ENCODE results near the gene CHL1. TPM values are rescaled to one million over a fixed set of nuclear protein-coding genes. Genes with fewer than 3 reads are reported as not detected.

CHL1 gene
- total RNA-seq, 1 donor from 2014 or later = 1.4 TPM

- H3K27me3 Mint-ChIP-seq = peaks cover 81% of the 10 kb centered on the region
- H3K4me3 Mint-ChIP-seq = no peak overlapping the region
- H3K9me3 Mint-ChIP-seq = no peaks in the 10 kb centered on the region
- H3K4me1 Mint-ChIP-seq (ENCODE audit: unreplicated experiment) = peaks cover 6% of the 10 kb centered on the region
- DNase-seq (ENCODE audit: extremely low spot score, unreplicated experiment) = no peak
- no peaks in the 10 kb centered on the region for H3K36me3 Mint-ChIP-seq
- no peak overlapping the region for H3K27ac Mint-ChIP-seq
- TF ChIP-seq CTCF (conservative IDR thresholded peaks at IDR 0.05) = no peak
Measured at GRCh38 chr3:200758-201325, 4.3 kb downstream of the CHL1 start.

- Mint-ChIP-seq H3K4me3 (no peak overlapping the region), H3K4me1 (ENCODE audit: unreplicated experiment) (no peaks in the 10 kb centered on the region), H3K9me3 (no peaks in the 10 kb centered on the region), H3K27ac (no peak overlapping the region), H3K36me3 (no peaks in the 10 kb centered on the region), H3K27me3 (peaks cover 57% of the 10 kb centered on the region)
- TF ChIP-seq CTCF (conservative IDR thresholded peaks at IDR 0.05) = no peak
- no peak for DNase-seq (ENCODE audit: extremely low spot score, unreplicated experiment)
Measured at GRCh38 chr3:204102-204501, 7.5 kb downstream of the CHL1 start.

DNA sequence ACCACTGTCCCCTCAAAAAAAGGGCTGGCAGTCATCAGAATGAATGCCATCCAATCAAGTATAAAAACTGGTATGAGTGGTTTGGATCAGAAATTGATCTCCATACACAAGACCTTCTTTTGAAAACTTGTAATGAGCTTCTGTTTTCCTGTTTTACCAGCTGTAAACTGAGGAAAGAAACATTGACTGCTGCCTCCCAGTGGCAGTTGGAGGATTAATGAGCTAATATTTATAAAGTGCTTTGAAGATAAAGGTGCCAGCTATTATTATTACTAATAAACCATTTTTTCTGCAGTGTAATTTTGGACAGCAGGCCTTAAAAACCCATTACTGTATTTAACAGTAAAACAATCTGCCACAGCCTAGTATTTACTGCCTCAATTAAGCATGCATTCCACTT lies 11.4 kb downstream of the CHL1 start:
- Mint-ChIP-seq H3K27ac (no peak overlapping the region), H3K4me3 (no peak overlapping the region), H3K9me3 (no peaks in the 10 kb centered on the region), H3K4me1 (ENCODE audit: unreplicated experiment) (no peaks in the 10 kb centered on the region), H3K27me3 (peaks cover 39% of the 10 kb centered on the region), H3K36me3 (no peaks in the 10 kb centered on the region)
- TF ChIP-seq CTCF (conservative IDR thresholded peaks at IDR 0.05) = no peak
- no peak for DNase-seq (ENCODE audit: extremely low spot score, unreplicated experiment)

GRCh38 chr3:210669-211068 lies 14.1 kb downstream of the CHL1 start:
- TF ChIP-seq CTCF (conservative IDR thresholded peaks at IDR 0.05) = no peak
- no peak overlapping the region for H3K4me3 Mint-ChIP-seq
- no peaks in the 10 kb centered on the region for H3K4me1 Mint-ChIP-seq (ENCODE audit: unreplicated experiment)

GRCh38 chr3:212432-212831 lies 15.9 kb downstream of the CHL1 start:
- TF ChIP-seq CTCF (conservative IDR thresholded peaks at IDR 0.05) = no peak
- no peak overlapping the region for H3K27ac Mint-ChIP-seq
- DNase-seq (ENCODE audit: extremely low spot score, unreplicated experiment) = no peak
- no peaks in the 10 kb centered on the region for H3K9me3 Mint-ChIP-seq
- peaks cover 25% of the 10 kb centered on the region for H3K27me3 Mint-ChIP-seq
- no peak overlapping the region for H3K4me3 Mint-ChIP-seq
- H3K4me1 Mint-ChIP-seq (ENCODE audit: unreplicated experiment) = no peaks in the 10 kb centered on the region
- H3K36me3 Mint-ChIP-seq = no peaks in the 10 kb centered on the region

More at GRCh38 chr3:210669-211068, 14.1 kb downstream of the CHL1 start:
- no peaks in the 10 kb centered on the region for H3K36me3 Mint-ChIP-seq
- peaks cover 26% of the 10 kb centered on the region for H3K27me3 Mint-ChIP-seq
- H3K9me3 Mint-ChIP-seq = no peaks in the 10 kb centered on the region
- no peak for DNase-seq (ENCODE audit: extremely low spot score, unreplicated experiment)
- no peak overlapping the region for H3K27ac Mint-ChIP-seq
